Skeletal muscle cell (primary cell): ENCODE measurements around the gene CFAP61.

Source experiments
- DNase-seq: peaks from one replicate; pipeline ENCODE4 v3.0.0-alpha.2; 2010; ENCODE audit warnings: low read depth
- H3K4me3 ChIP-seq: 2 replicates; pipeline ENCODE4 v1.5.1; 2011; ENCODE audit warnings: low read depth, mild to moderate bottlenecking, control low read depth, low read length, moderate library complexity

CFAP61 gene

GRCh38 chr20:20201639-20202038 lies 149.3 kb downstream of the CFAP61 start:
- no peak for DNase-seq
- no peak overlapping the region for H3K4me3 ChIP-seq

DNA sequence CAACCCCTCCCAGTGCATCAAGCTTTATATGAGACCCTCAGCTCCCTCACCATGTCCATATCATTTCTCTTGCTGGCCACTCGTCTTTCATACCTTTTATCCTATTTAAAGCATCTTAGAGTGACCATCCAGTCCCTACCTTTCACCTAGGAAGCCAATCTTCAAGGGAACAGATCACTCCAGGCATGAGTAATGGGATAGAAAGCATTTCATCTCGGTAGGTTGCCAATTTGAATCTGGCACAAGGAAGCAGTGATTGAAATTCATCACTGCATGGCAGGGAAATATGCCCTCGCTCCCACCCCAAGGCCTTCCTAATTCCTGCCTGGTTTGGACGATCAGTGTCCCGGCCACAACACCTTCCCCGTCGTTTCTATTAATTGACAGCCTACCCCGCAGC lies 150.4 kb downstream of the CFAP61 start:
- DNase-seq: no peak
- no peak overlapping the region for H3K4me3 ChIP-seq

- no peak overlapping the region for H3K4me3 ChIP-seq
- no peak for DNase-seq
Measured at GRCh38 chr20:20203784-20204183, 151.5 kb downstream of the CFAP61 start.

DNA sequence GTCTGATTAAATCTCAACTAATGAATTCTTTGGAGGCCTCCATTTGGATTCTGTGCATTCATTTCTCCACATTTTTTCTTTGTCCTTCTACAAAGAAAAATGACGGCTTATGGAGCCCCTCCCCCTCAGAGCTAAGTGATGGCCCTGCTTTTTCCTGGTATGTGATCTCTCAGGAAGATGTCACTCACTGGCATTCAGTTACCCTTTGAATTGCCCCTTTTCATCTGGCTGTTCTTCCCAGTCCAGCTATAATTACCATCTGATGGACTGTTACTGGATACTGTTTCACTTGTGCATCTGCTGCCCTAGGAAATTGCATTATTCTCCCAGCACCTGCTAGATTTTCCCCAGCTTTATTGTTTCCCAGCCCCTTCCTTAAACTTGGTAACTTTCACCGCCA lies 151.9 kb downstream of the CFAP61 start:
- DNase-seq: no peak
- no peak overlapping the region for H3K4me3 ChIP-seq

DNA sequence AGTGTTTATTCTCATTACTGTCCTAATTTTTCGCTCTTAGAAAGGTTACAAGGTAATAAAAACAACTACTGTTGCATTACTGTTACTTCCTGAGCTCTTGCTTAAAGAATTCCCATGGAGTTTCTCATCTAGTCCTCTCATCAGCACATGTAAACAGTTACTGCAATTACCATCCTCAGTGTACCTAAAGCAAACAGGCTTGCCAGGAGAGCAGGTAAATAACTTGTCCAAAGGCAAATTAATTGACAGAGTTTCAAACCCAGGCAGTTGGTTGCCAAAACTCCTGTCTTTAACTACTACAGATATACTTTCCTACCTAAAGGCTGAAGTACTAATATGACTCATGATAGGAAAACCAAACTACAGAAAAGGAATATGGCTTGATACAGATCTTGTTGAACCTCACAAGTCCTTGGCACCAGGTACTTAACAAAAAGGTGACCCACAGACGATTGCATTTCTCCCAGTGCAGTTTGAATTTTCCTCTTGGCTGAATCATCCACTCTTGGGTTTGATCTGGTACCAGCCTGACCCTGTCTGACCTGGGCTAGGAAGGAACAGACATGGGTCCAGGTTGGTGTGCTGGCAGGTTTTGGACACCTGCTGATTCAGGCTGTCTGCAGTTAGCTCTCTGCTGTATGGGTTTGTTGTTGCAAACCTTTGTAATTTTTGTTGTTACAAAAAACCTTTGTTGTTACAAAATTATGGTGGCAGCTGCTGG lies 153.0 kb downstream of the CFAP61 start:
- no peak for DNase-seq
- H3K4me3 ChIP-seq: no peak overlapping the region

- no peak for DNase-seq
- H3K4me3 ChIP-seq: no peak overlapping the region
Measured at GRCh38 chr20:20205862-20206236, 153.5 kb downstream of the CFAP61 start.

DNA sequence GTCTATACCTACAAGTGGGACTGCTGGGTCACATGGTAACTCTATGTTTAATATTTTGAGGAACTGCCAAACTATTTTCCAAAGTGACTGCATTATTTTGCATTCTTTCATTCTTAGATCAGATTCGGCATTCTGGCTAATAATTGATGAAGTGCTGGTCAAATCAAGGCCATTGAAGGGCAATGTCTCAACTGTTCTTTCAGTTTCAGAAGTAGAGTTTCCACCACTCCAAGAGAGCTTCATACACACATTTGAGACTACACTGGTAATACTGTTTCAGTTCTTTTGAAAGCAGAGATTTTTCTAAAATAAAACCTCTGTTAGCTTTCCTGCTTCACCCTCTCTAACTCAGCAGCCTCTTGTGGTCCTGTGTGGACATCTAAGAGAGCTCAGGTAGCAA lies 154.5 kb downstream of the CFAP61 start:
- DNase-seq: no peak

GRCh38 chr20:20207291-20207690 lies 155.0 kb downstream of the CFAP61 start:
- no peak overlapping the region for H3K4me3 ChIP-seq
- DNase-seq: no peak

More for the DNA sequence above, 154.5 kb downstream of the CFAP61 start:
- no peak overlapping the region for H3K4me3 ChIP-seq

DNA sequence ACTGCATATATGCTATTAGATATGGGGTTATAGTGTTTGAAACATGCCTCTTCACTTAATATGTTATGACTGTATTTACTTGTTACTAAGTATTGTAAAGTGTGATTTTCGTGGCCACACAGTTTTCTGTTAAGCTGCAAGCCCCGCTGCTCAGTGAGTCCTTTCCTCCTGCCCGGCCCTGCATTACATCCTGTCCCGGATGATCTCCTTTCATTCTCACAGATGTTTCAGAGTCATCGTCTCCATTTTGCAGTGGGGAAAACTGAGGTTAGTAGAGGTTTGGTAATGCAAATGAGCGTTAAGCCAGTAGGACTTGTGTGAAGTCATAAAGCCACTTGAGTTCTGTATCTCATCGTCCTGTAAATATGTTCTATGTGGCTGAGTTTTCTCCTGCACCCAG lies 155.5 kb downstream of the CFAP61 start:
- no peak for DNase-seq
- H3K4me3 ChIP-seq: no peak overlapping the region

DNA sequence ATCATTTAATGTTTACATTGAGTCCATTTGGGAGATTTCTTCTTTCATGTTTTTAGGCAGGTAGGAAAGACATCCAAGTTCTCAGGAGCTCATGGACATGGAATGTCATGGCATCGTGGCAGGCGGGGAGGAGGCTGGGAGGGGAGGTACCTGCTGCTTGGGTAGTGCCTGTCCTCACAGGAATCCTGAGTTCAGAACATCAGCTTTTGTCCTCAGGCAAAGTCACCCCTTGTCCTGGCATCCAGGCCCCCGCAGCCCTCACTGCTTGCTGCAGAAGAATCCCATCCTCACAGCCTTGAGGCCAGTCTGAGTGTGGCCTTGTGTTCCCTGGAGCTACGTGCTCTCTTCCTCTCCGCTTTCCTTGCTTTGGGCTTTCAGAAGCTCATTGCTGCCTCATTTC lies 157.4 kb downstream of the CFAP61 start:
- DNase-seq: no peak
- no peak overlapping the region for H3K4me3 ChIP-seq

DNA sequence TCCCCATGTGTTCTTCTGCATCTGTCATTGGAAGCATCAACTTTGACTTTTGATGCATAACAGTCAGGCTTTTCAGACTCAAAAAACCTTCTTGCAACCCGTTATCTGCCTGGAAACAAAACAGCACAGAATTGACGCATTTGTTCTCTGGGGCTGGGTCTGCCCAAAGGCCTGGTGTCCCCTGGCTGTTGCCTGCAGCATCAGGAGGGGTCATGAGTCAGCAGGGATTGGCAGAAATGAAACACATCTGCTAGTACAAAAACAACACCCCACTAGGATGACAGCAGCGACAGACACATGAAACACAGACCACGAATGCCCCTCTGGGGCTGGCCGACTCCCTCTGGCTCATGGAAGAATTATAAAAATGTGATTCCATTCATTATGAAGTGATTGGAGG lies 158.0 kb downstream of the CFAP61 start:
- no peak overlapping the region for H3K4me3 ChIP-seq
- DNase-seq: no peak

GRCh38 chr20:20210943-20211273 lies 158.6 kb downstream of the CFAP61 start:
- DNase-seq: no peak
- no peak overlapping the region for H3K4me3 ChIP-seq

GRCh38 chr20:20211274-20211987 lies 159.1 kb downstream of the CFAP61 start:
- no peak for DNase-seq

GRCh38 chr20:20211988-20212518 lies 159.7 kb downstream of the CFAP61 start:
- no peak overlapping the region for H3K4me3 ChIP-seq
- no peak for DNase-seq

More at GRCh38 chr20:20211274-20211987, 159.1 kb downstream of the CFAP61 start:
- H3K4me3 ChIP-seq: no peak overlapping the region

- DNase-seq: no peak
- no peak overlapping the region for H3K4me3 ChIP-seq
Measured at GRCh38 chr20:20212675-20213096, 160.4 kb downstream of the CFAP61 start.

- H3K4me3 ChIP-seq: no peak overlapping the region
- DNase-seq: no peak
Measured at GRCh38 chr20:20213526-20214121, 161.3 kb downstream of the CFAP61 start.

DNA sequence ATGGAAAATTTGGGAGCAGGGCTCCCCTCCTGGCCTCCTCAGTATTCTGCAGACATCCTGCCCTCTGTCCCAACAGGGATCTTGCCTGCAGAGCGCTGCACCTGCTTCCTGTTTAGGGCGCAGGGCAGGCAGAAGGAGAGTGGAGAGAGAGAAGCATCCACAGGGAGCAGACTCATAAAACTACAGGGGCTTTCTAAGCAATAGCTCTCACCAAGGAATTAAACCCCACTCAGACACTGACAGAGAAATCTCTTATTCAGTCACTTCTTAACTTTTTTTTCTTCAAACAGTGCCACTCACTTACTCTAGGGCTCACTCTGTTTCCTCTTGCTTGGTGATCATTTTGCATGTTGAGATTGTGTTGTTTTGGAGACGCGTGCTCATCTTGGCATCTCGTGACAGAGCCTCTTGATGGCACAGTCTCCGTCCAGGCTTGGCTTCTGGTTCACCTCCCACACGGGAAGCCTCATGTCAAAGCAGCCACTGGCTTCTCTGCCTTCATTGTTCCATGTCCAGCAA lies 162.5 kb downstream of the CFAP61 start:
- DNase-seq: no peak
- no peak overlapping the region for H3K4me3 ChIP-seq

GRCh38 chr20:20215976-20216727 lies 163.8 kb downstream of the CFAP61 start:
- no peak for DNase-seq
- H3K4me3 ChIP-seq: no peak overlapping the region

DNA sequence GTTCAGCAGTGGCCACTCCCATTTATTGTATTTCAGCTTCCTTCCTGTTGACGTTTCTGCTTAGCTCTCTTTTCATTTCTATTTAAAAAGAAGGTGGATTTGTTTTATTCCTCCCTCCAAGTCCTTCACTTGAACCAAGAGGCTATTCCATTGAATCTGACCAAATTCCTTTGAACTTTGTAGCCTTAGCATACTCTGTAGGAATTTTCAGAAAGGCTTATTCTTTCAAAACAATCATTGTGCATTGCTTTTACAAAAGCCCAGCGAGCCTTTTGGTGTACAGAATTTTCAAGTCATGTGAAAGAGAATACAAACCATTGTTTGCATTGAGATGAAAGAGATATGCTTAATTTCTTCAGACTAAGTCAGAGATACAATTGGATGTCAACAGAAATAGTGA lies 164.6 kb downstream of the CFAP61 start:
- DNase-seq: no peak
- H3K4me3 ChIP-seq: no peak overlapping the region

DNA sequence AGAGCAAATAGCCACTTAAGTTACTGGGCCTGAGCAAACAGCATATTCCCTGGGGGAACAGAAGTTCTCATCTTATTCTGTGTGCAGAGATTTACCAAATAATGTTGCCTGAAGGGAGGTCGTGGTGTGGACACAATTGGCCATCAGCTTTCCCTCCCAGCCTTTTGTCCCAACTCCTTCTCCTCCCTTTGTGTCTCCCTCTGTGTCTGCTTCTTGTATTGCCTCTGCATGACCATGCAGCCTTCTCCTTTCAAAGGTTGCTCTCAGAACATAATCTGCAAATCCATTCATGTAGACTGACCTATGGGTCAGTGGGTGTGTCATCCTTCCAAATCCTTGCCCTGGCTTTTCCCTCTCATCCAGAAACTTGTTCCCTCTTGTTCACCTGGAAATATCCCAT lies 165.3 kb downstream of the CFAP61 start:
- no peak for DNase-seq
- H3K4me3 ChIP-seq: no peak overlapping the region
